ENCODE results near the gene ACAT2.
"Not testable (repeated sequence)": the region's sequence is repeated elsewhere in the genome, so short reads cannot be mapped to it uniquely, and the experiment has no call there.

ACAT2 gene

DNA sequence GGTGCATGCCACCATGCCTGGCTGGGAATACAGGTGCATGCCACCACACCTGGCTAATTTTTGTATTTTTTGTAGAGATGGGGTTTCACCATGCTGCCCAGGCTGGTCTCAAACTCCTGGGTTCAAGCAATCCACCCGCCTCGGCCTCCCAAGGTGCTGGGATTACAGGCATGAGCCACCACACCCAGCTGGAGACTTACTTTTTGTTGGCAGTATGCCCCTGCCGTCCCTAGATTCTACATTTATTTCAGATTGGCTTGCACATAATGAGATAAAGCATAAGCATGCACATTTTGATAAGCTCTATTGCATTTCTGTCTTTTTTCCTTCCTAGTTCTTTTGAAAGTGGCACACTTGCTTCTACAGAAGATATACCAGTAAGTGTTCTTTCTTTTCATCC, 54.9 kb downstream of the ACAT2 start:
- not testable (repeated sequence) for DNase-seq

DNA sequence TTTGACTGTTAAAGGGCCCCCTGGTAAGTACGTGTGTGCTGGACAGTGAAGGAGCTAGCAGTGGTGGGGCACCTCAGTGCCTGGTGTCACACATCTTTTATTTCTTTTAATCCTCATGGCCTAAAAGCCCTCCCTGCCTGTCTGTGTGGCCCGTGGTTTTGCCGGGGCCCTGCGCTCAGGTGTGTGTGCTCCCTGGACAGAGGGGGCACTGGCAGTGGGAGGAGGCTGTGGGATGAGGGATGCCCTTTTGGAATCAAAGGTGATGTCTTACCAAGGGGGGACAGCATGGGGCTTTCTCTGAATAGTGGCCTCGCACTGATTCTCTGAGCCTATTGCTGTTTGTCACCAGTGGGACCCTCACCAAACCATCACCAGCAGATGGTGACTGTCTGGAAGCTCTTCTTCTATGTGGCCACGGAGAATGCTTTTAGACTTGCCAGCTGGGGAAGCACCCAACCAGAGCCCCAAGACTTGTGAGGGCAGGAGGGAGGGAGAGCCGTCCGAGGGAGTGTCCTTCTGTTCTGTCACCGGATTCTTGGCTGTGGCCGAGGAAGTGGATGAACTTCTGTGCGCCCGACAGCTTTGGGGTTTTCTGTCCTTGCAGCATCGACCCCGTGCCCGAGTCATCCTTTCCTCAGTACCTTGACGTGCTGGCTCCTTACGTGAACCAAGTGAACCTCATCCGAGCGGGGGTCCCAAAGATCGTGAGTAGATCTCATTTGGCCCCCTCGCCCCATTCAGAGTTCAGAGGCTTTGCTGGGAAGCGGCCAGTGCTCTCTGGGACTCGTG, 56.3 kb downstream of the ACAT2 start:
- DNase-seq: no peak

DNA sequence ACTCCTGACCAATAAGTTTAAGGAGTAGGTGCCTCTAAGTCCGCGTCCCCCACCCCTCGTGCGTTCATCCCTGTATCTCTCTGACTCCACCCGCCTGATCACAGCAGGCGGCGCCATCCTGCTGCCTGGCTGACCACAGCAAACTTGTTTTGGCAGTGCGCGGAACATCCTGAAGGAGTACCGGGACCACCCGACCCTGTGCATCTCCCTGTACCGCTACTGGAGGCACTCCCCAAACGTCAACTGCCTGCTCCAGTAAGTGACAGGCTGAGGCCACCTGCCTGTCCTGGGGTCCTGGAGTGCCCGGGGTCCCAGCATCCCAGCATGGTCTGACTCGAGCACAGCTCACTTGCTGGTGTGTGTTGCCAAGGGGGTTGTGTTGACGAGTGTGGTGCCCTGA, 57.3 kb downstream of the ACAT2 start:
- DNase-seq: no peak

DNA sequence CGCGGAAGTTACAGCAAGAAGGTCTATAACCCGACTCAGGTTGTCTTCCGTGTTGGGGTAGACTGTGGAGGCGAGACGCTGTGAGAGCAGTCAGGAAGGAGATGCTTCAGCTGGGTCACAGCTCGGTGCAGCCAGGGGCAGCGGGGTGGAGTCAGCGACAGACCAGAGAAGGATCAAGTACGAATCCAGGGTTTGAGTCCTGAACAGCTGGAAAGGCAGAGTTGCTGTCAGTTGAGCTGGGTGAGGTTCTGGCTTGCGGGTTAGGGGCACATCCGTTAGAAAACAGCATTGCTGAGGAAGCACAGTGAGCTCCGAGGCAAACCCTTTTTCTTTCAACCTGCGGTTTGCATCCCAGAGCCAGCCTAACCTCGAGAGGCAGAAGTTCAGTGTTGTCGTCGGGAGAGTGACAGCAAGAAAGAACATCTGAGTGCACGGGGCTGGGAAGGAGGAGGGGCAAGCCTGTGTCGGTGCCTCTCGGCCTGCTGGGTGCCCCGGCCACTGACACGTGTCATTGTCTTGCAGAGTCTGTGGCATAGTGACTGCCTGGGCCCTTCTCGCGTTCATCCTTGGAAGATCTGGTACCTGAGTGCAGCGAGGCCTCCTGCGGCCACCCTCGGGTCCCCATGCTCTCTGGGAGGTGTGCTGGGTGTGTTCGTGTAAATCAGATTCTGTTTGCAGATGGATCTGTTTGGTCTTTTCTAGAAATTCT, 58.2 kb downstream of the ACAT2 start:
- DNase-seq: peak; percentile 9

DNA sequence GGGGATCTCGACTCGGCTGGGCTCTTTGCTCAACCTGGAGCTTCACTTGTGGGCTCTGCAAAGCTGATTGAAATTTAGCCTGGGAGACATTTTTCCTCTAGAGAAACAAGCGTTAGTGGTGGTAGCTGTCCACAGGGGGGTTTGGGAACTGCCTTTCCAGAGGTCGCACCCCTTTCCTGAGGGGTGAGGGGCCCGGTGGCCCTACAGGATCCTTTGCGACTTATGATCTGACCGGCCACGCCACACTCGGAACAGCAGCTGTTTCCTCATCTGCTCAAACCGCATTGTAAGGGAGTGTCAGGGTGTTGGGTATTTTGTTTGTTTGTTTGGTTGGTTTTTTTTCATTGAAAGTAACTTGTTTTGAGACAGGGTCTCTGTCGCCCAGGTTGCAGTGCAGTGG, 59.3 kb downstream of the ACAT2 start:
- no peak for DNase-seq

DNA sequence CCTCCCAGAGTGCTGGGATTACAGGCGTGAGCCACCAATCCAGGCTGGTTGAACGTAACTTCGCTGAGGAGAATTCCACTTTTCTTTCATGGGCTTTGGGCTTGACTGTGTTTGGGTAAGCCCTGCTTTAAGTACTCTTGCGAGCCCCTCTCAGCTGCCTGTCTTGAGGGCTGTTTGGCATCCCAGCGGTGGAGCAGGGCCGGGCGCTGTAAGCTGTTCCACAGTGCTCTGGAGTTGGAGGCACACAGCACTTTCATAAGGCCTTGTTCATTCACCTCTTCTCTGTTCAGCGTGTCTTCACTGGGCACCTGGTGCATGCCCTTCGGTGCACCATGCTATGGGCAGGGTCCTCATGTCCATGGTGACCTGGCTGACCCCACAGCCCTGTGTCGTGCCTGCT, 59.9 kb downstream of the ACAT2 start:
- DNase-seq: no peak

DNA sequence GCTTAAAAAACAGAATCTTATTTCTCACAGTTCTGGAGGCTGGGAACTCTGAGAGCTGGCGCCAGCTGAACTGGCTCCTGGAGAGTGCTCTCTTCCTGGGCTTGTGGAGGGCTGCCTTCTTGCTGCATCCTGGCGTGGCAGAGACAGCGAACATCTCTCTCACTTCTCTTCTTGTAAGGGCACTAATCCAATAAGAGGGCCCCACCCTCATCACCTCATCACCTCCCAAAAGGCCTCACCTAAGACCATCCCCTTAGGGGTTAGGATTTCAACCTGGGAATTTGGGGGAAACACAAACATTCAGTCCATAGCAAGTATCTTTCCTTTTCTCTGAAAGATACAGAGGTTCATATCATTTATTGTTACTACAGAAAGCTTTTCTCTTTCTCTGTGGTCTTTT, 62.1 kb downstream of the ACAT2 start:
- no peak for DNase-seq

DNA sequence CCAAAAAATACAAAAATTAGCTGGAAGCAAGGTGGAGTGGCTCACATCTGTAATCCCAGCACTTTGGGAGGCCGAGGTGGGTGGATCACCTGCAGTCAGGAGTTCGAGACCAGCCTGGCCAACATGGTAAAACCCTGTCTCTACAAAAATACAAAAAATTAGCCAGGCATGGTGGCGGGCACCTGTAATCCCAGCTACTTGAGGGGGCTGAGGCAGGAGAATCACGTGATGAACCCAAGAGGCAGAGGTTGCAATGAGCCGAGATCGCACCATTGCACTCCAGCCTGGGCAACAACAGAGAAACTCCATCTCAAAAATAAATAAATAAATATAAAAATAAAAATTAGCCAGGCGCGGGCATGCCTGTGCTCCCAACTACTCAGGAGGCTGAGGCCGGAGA, 62.8 kb downstream of the ACAT2 start:
- DNase-seq: not testable (repeated sequence)

DNA sequence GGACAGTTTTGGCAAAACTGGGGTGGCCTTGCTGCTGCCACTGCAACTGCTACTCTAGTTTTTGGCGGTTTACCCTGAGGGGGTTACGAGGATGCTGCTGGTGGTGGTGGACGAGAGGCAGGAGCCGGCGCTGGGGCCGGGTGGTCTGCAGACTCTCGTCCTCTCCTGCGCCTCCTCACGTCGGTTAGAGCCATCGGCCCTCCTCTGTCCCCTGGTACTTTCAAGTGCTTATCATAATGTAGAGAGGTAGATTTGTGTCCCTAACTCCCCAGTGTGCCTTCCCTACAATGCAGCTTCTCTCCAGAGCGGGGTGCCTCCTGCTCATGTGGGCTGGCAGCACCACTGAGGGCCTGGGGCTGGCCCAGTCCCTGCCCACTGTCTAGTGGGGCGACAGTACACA, 64.2 kb downstream of the ACAT2 start:
- DNase-seq: no peak

DNA sequence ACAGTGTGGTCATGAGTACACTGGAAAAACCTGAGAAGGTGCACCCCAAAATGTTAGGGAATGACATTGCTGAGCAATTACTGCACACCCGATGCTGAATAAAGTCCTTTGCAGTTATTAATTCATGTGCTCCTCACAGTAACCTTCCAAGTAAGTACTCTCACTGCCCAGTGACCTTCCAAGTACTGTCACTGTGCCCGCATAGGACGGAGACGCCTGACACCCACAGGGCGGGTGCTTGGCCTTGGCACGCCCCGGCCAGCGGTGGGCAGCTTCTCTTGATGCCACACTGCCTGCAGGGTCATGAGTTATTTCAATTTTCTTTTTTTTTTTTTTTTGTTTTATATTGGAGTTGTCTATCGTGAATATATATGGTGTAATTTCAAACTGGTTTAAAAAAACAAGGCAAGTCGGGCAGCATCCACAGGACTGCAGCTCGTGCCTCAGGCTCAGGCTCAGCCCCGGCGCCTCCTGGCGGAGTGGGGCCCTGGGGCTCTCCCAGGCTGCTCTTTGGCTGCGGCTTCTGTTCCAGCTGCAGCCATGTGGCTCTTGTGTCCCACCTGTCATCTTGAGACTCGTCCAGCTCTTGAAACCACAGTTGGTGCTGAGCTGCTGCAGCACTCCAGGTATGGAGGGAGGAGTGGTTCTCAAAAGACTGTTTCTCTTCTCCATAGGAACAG, 65.3 kb downstream of the ACAT2 start:
- peak; percentile 57 for DNase-seq

DNA sequence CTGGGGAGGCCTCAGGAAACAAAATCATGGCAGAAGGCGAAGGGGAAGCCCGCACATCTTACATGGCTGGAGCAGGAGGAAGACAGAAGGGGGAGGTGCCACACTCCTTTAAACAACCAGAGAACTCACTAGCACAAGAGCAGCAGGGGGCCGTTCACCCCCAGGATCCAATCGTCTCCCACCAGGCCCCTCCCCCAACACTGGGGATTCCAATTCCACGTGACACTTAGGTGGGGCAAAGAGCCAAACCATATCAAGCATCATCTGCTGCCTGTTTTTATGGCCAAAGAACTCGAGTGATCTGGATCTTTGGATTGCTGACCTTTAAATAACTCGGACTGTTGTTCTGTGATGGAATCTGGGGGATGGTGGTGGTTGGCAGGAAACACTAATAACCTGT, 66.2 kb downstream of the ACAT2 start:
- no peak for DNase-seq
